ENCODE results near the gene STN1. TPM values are rescaled to one million over a fixed set of nuclear protein-coding genes. Genes with fewer than 3 reads are reported as not detected.
A peak's percentile ranks its signal among the peaks of the same experiment; 100 is the strongest.

STN1 gene
- total and polyA plus RNA-seq, 9 of the 15 experiments (the other 6 are each of a cell fraction or from before 2014, with no cell fraction given) = 9.1 to 19.6 (median 13.8) TPM

- POLR2A ChIA-PET = no interaction called here
- Histone ChIP-seq H2AFZ (ENCODE audit: low read depth, low read length) (no peak overlapping the region), H3K36me3 (ENCODE audit: control insufficient read depth, insufficient read depth, low read length) (no peaks in the 10 kb centered on the region), H3K4me1 (replicated peaks in 1 of 2; ENCODE audit: control insufficient read depth in 2 of 2, insufficient read depth in 2 of 2, low read length in 2 of 2) (no peaks in the 10 kb centered on the region; a peak in 3 of 5 replicates), H3K27ac (ENCODE audit: extremely low read depth, low read depth, low read length) (no peak overlapping the region), H3K79me2 (ENCODE audit: control insufficient read depth, insufficient read depth, low read length) (no peaks in the 10 kb centered on the region), H4K20me1 (replicated peaks; ENCODE audit: control insufficient read depth, insufficient read depth, low read length) (no peaks in the 10 kb centered on the region), H3K9ac (ENCODE audit: insufficient read depth in 1 of 2, low read depth in 2 of 2, low read length in 2 of 2) (no peak overlapping the region), H3K4me3 (no peak overlapping the region), H3K9me1 (ENCODE audit: control insufficient read depth, insufficient read depth, low read length) (no peaks in the 10 kb centered on the region), H3K4me2 (ENCODE audit: insufficient read depth, low read length) (no peak overlapping the region), H3K9me3 (replicated peaks; ENCODE audit: control insufficient read depth, insufficient read depth, low read depth, low read length) (peaks cover 3% of the 10 kb centered on the region; the same call in 1 of the 2 replicates), H3K27me3 (ENCODE audit: control insufficient read depth in 2 of 2, insufficient read depth in 2 of 2, low read length in 2 of 2) (peaks cover 7 to 24% of the 10 kb centered on the region in 2 experiments; a peak in 4 of 5 replicates)
- CTCF ChIA-PET (ENCODE audit: low intra/inter-chr PET ratio) = no interaction called here
- TF ChIP-seq ZNF184 (CRISPR knock-in tag; IDR thresholded peaks at IDR 0.05) (peak; percentile 91), IFI16 (CRISPR knock-in tag; IDR thresholded peaks at IDR 0.05) (no peak), MBD2 (IDR thresholded peaks at IDR 0.05; ENCODE audit: borderline replicate concordance, low read depth) (no peak), RBM25 (IDR thresholded peaks at IDR 0.05; ENCODE audit: low read depth, low read length, severe bottlenecking) (peak; percentile 74), ZBTB33 (CRISPR knock-in tag; IDR thresholded peaks at IDR 0.05) (no peak), ZNF408 (CRISPR knock-in tag; IDR thresholded peaks at IDR 0.05; ENCODE audit: low read depth) (no peak)
- no TSS peak for BruUV-seq (replicated peaks)
- FAIRE-seq = no peak
- no peak for DNase-seq (ENCODE audit: extremely low read depth in 1 of 4, low spot score in 3 of 4)
- in situ Hi-C loops (cut with MboI) = no loop called here
- no peak for ATAC-seq
- 30% methylated on average over 2 of the region's 2 CpGs for WGBS (ENCODE audit: insufficient coverage, low coverage, missing lambda C conversion rate)
- intact Hi-C loops (cut with micrococcal nuclease) = no loop called here
Observed at GRCh38 chr10:103832806-103833205, 85.2 kb downstream of the STN1 start.

Other genes with a start within 250 kb of the STN1 start
- gene SH3PXD2A, start 62.6 kb downstream of the STN1 start, total RNA-seq (2014; rRNA removed) = 1.9 and 2.0 TPM in 2 replicates
- 2.2 and 2.4 TPM in 2 replicates for gene SH3PXD2A, start 62.6 kb downstream of the STN1 start, total RNA-seq (2014; rRNA removed; fragmentation: Illumina TruSeq; extraction: Trizol)
- 2.5 and 2.6 TPM in 2 replicates for gene SH3PXD2A, start 62.6 kb downstream of the STN1 start, total RNA-seq (2015; rRNA removed; fragmentation: Illumina TruSeq; extraction: Trizol)
- 8.5 and 9.3 TPM in 2 replicates for gene SH3PXD2A, start 62.6 kb downstream of the STN1 start, total RNA-seq (2021)
- 2.5 and 3.5 TPM in 2 replicates for gene SH3PXD2A, start 62.6 kb downstream of the STN1 start, polyA plus RNA-seq (2011; rRNA removed)
- 4.0 and 5.1 TPM in 2 replicates for gene SH3PXD2A, start 62.6 kb downstream of the STN1 start, polyA plus RNA-seq (2014; fragmentation: Illumina TruSeq; extraction: Trizol)
- gene SH3PXD2A, start 62.6 kb downstream of the STN1 start, polyA plus RNA-seq (2014; fragmentation: Nextera tagmentation; extraction: Ambion mirVana) = under 1 TPM; 0.41 to 0.59 TPM
- 3.0 and 3.4 TPM in 2 replicates for gene SH3PXD2A, start 62.6 kb downstream of the STN1 start, polyA plus RNA-seq (2014; rRNA removed)
- gene SLK, start 49.0 kb upstream of the STN1 start, total RNA-seq (2014; rRNA removed) = 24.0 and 39.9 TPM in 2 replicates
- 40.0 and 43.5 TPM in 2 replicates for gene SLK, start 49.0 kb upstream of the STN1 start, total RNA-seq (2014; rRNA removed; fragmentation: Illumina TruSeq; extraction: Trizol)
- 37.4 and 39.0 TPM in 2 replicates for gene SLK, start 49.0 kb upstream of the STN1 start, total RNA-seq (2015; rRNA removed; fragmentation: Illumina TruSeq; extraction: Trizol)
- gene SLK, start 49.0 kb upstream of the STN1 start, total RNA-seq (2021) = 21.6 and 23.4 TPM in 2 replicates
- 10.6 and 14.9 TPM in 2 replicates for gene SLK, start 49.0 kb upstream of the STN1 start, polyA plus RNA-seq (2011; rRNA removed)
- gene SLK, start 49.0 kb upstream of the STN1 start, polyA plus RNA-seq (2014; fragmentation: Illumina TruSeq; extraction: Trizol) = 21.3 and 26.4 TPM in 2 replicates
- 1 to 10 TPM; 8.2 to 9.2 TPM for gene SLK, start 49.0 kb upstream of the STN1 start, polyA plus RNA-seq (2014; fragmentation: Nextera tagmentation; extraction: Ambion mirVana)
- gene SLK, start 49.0 kb upstream of the STN1 start, polyA plus RNA-seq (2014; rRNA removed) = 12.7 and 15.5 TPM in 2 replicates
- not detected in 2 replicates for gene COL17A1, start 167.7 kb upstream of the STN1 start, total RNA-seq (2014; rRNA removed)
- gene COL17A1, start 167.7 kb upstream of the STN1 start, total RNA-seq (2014; rRNA removed; fragmentation: Illumina TruSeq; extraction: Trizol) = not detected in 2 replicates
- not detected in 2 replicates for gene COL17A1, start 167.7 kb upstream of the STN1 start, total RNA-seq (2015; rRNA removed; fragmentation: Illumina TruSeq; extraction: Trizol)
- 0.29 TPM in 1 of 2 replicates, not detected in the other for gene COL17A1, start 167.7 kb upstream of the STN1 start, total RNA-seq (2021)
- gene COL17A1, start 167.7 kb upstream of the STN1 start, polyA plus RNA-seq (2011; rRNA removed) = not detected in 2 replicates
- not detected in 2 replicates for gene COL17A1, start 167.7 kb upstream of the STN1 start, polyA plus RNA-seq (2014; fragmentation: Illumina TruSeq; extraction: Trizol)
- not detected for gene COL17A1, start 167.7 kb upstream of the STN1 start, polyA plus RNA-seq (2014; fragmentation: Nextera tagmentation; extraction: Ambion mirVana)
- gene COL17A1, start 167.7 kb upstream of the STN1 start, polyA plus RNA-seq (2014; rRNA removed) = not detected in 2 replicates
- gene SFR1, start 204.0 kb upstream of the STN1 start, total RNA-seq (2014; rRNA removed) = 4.3 and 4.5 TPM in 2 replicates
- gene SFR1, start 204.0 kb upstream of the STN1 start, total RNA-seq (2014; rRNA removed; fragmentation: Illumina TruSeq; extraction: Trizol) = 11.2 and 12.7 TPM in 2 replicates
- 8.1 and 9.1 TPM in 2 replicates for gene SFR1, start 204.0 kb upstream of the STN1 start, total RNA-seq (2015; rRNA removed; fragmentation: Illumina TruSeq; extraction: Trizol)
- gene SFR1, start 204.0 kb upstream of the STN1 start, total RNA-seq (2021) = 6.7 and 6.8 TPM in 2 replicates
- gene SFR1, start 204.0 kb upstream of the STN1 start, polyA plus RNA-seq (2011; rRNA removed) = 4.2 and 8.3 TPM in 2 replicates
- gene SFR1, start 204.0 kb upstream of the STN1 start, polyA plus RNA-seq (2014; fragmentation: Illumina TruSeq; extraction: Trizol) = 7.8 and 10.3 TPM in 2 replicates
- gene SFR1, start 204.0 kb upstream of the STN1 start, polyA plus RNA-seq (2014; fragmentation: Nextera tagmentation; extraction: Ambion mirVana) = 10 to 100 TPM; 17.8 to 18.7 TPM
- gene SFR1, start 204.0 kb upstream of the STN1 start, polyA plus RNA-seq (2014; rRNA removed) = 8.0 and 8.6 TPM in 2 replicates

Measured in K562 (cell line).